Left renal pelvis (tissue), 4 donors: ENCODE data around the gene MTMR10. TPM values are rescaled to one million over a fixed set of nuclear protein-coding genes. Genes with fewer than 3 reads are reported as not detected.

ENCODE experiments used
- DNase-seq, 4 donors: peaks; one replicate each; pipeline ENCODE4 v3.0.0-alpha.2; 2013; ENCODE audit warnings: low read depth in 4 of 4, low spot score in 3 of 4
- polyA plus RNA-seq, 4 donors: library from polyadenylated mRNA; unstranded; fragments of 120-200 nt; gene quantifications; one replicate each; pipeline ENCODE4 v1.2.1, GENCODE V29; 2013; ENCODE audit not compliant: insufficient read length in 4 of 4

Gene MTMR10, protein sequence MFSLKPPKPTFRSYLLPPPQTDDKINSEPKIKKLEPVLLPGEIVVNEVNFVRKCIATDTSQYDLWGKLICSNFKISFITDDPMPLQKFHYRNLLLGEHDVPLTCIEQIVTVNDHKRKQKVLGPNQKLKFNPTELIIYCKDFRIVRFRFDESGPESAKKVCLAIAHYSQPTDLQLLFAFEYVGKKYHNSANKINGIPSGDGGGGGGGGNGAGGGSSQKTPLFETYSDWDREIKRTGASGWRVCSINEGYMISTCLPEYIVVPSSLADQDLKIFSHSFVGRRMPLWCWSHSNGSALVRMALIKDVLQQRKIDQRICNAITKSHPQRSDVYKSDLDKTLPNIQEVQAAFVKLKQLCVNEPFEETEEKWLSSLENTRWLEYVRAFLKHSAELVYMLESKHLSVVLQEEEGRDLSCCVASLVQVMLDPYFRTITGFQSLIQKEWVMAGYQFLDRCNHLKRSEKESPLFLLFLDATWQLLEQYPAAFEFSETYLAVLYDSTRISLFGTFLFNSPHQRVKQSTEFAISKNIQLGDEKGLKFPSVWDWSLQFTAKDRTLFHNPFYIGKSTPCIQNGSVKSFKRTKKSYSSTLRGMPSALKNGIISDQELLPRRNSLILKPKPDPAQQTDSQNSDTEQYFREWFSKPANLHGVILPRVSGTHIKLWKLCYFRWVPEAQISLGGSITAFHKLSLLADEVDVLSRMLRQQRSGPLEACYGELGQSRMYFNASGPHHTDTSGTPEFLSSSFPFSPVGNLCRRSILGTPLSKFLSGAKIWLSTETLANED
- polyA plus RNA-seq: 10 to 100 TPM; 28.9 to 71.6 (median 58.7) TPM

DNA sequence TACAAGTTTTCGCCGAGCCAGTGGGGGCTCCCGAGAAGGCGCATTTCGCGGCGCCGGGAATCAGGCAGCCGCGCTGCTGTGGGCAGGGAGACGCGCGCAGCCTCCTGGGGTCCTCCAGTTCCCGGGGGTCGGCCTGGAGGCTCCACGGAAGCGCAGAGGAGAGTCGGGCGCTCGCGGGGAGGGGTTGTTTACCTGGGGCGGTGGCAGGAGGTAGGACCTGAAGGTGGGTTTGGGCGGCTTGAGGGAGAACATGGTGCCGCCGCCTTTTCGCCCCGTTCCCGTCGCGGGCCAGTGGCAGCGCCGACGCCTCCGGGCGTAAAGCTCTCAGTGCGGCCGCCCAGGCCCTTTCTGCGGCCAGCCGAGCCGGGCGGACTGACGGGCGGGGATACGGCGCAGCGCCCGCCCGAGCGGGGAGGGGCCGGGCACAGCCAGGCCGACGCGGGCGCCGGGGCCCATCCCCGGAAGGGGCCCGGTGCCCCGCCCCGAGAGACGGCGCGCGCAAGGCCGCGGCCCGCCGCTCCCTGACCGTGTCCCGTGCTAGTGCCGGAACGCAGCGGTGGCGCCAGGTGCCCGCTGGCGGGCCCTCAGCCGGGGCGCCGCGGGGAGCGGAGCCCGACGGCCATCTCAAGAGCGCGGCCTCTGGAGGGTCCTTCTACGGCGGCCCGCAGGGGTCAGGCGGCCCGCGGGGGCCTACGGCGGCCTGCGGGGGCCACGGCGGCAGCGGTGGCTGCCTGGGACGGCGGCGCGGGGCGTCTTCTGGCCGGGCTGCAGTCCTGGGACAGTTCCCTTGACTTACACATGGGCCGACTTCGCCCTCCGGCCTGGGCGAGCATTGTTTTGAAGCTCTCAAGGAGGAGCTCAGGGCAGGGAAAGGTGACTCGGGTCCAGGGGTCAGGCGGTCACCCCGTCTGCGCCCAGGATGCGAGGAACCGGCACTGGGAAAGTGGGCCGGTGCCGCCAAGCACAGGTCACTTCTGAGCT is at the start of gene MTMR10:
Gene MTMR10, minus strand, starts transcription at position 374 of the 981 bp plus-strand sequence. Its CDS starts 122 bp downstream, at position 252.
- DNase-seq: peak in 2 of 4 donors; percentile 58 to 60

DNA sequence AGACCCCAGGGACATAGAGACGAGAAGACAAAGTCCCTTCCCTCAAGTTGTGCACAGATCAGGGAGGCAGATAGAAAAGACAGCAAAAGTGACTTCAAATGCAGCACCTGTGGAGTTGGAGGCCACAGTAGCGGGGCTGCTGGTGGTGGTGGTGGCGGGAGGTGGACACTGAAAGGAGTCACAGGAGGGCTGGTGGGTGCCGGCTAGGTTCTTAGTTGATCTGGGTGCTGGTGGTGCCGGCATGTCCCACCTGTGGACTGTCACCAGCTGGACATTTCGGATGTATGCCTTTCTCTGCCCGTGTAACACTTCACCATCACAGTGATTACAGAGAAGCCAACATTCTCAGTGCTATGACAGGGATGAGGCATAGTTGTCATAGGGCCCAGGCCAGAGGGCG is 49.2 kb upstream of the MTMR10 start:
- no peak for DNase-seq

DNA sequence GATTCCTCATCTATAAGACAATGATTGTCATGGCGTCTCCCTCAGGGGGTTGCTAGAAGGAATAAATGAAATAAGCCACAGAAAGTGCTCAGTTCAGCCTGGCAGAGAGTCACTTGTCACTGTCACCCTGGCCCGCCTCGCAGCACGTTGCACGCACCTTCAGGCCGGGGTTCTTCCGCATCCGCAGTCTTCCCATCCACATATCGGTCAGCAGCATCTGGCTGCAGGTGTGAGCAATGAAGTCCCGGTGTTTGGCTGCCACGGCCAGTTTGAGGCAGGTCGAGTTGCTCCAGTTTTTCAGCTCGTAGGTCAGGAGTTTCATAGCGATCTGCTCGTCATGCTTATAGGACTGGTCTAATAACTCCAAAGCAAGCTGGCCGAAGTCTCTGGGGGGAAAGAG is 48.5 kb upstream of the MTMR10 start:
- DNase-seq: no peak

DNA sequence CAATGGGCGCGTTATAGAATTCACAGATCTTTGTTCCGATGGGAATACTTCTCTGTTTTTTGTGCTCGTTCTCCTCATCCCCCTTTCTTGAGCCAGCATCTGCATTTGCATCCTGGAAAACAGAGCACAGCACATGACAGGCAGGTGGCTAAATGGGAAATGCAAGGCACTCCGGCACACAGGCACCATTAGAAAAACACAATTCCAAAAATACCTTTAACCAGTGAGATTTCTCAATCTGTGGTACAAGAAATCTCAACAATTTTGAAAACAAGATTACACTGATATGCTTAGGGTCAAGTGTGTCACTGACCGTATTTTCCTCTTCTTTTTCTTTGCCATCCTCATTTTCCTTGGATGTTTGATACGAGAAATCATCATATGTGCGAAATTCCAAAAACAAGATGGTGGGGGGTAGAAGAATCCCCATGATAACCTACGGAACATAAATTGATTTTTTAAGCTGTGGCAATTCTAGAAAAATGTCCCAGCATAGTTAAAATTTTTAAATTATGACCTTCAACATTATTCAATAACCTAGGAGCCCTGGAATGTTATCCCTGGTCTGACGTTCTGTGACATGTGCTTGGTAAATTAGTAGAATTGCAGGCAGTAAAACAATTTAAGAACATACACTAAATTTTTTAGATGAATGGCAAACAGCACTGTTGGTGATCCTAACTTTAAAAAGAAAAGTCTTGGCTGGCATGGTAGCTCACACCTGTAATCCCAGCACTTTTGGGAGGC is 46.5 kb upstream of the MTMR10 start:
- no peak for DNase-seq

DNA sequence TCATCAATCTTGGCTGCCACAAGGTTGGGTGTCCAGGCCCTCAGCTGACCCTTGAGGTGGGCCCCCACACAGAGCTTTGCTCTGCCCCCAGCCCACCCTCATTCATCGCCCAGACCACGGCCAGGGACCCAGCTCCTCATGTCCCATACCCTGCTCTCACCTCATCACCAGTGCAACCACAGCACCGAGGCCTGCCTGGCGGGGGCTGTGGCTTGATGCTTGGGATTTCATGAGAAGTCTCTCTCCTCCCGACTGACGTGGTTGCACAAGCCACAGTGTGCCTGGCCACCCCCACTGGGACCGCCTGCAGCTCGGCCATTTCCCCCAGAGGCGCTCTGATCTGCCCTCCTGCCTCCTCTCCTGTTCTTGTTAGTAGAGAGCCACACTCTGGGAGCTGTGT is 45.4 kb upstream of the MTMR10 start:
- no peak for DNase-seq

DNA sequence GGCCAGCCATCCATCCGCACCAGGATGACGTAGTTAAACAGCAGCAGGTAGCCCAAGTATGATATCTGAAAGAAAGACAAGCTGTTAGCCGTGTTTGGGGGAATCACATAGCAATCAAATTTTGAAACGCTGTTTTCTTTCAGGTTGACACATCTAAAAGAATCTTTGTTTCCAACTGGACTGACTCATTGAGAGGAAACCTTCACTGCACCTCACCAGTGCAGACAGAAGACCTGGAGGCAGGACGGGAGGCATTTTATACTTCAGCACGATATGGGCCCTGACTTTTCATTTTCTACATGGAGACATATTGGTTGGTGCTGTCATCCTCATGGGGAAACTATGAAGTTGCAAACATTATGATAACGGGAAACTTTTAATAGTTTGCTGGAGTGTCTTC is 44.2 kb upstream of the MTMR10 start:
- no peak for DNase-seq

DNA sequence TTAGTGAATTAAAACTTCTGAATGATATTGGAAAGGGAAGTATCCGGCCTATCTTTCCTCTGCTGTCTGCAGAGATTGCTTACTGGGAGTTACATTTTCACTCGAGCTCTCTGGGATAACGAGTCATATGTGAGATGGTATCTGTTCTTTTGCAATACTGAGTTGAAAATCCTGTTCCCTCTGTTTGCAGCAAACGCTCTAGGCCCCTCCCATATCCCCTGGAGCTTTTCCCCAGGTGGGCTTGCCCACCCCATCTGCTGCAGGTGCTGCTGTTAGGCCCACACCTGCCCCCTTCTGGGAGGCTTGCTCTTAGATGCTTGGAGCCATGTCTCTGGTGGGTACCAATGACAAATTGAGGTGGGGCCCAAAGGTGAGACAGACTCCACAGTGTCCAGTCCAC is 42.7 kb upstream of the MTMR10 start:
- peak in 1 of 4 donors; percentile 22 for DNase-seq

DNA sequence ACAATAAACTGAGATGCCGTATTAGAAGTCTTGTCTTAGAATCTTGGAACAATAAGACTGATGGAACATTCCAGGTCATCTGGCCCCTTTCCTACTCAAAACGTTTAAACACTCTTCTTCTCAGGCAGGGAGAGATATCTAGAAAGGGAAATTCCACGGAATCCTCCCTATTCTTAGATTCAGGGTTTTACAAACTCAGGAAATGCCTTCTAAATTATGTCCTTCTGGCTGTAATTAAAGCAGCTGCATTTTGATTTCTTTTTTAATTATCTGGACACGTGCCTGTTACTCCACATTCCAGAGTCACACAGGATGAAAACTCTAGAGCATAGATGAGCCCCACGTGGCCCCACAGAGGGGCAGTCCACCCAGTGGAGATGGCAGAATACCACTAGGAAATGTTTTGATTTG is 41.5 kb upstream of the MTMR10 start:
- DNase-seq: peak in 1 of 4 donors; percentile 26

DNA sequence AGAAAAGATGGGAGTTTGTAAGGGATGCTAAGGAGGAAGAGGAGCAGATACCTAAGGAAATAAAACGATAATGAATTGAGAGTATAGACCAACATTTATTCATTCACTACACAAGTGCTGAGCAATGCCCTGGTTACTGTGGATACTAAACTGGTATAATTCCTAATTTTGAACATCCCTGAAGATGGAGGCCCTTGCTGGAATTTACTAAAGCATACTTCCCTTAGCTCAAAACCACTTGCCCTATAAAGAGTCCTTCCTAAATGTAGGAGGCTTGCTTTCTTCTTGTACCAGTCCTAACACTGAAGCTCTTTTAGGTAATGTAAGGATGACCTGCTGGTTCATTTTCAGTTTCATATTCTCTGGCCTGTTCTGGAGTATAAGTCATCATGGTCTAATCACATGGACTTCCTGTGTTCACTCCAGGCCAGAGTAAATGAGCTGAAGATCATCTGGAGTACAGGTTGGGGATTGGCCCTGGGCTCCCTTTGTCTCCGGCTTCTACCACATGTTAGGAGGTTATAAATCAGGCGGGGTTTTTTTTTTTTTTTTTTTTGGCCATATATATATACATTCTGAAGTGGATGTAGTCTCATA is 40.1 kb upstream of the MTMR10 start:
- DNase-seq: no peak

DNA sequence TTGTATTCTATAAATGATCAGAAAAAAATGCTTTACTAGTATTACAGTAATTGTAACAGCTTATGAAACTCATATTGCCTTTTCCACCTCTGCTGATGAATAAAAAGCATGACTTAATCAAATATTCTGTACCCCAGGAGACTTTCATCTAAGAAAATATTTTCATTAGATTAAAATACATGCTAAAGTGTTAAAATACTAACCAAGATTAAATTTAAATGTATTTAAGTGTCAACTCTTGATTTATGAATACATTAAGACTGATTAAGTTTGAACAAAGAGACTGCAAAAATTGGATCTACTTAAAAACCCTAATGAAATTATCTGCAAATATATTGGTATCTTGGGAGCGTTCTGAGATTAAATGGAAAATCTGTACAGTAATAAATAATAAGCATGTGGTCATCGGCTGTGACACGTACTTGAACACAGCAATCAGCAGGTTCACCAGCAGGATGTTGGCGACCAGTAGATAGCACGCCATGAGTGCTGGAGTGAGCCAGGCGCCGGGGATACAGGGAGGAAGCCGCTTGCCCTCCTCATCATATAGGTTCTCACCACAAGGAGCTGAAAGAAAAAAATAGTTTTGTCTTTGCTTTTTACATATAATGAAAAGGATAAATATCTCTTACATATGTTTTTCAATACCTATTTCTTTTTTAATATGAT is 36.6 kb upstream of the MTMR10 start:
- DNase-seq: no peak

DNA sequence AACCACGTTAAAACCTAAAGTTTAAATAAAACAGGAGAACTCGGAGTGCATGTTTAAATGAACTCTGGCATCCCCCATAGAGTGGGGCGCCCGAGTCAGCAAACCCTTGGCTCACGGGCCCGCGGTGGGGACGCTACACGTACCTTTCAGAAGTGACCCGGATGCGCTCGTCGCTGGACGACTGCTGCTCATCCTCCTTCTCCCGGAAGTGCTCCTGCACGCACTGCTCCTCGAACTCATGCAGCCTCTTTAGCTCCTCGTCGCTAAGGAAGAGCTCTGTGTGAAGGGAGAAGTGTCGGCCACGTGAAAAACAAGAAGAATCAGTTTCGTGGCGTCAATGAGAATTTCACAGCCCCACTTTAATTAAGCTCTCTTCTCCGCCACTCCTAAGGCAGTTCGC is 34.6 kb upstream of the MTMR10 start:
- no peak for DNase-seq

DNA sequence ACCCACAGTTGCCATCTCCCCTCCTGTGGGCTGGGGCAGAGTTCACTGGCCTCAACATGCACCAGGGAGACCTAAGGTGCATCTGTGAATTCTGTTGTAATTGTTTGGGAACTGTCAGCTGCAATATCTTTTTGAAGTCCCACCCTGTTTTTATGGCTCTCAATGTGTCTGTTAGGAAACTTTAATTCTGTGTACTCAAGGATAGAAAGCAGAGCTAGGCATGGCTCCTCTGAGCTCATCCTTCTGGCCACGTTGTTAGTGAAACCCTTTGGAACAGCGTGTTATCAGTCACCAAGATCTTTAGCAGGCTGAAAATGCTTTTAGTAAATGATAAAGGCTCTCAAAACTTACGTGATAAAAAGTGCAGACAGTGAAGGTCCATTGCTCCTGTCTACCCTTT is 33.6 kb upstream of the MTMR10 start:
- DNase-seq: no peak

DNA sequence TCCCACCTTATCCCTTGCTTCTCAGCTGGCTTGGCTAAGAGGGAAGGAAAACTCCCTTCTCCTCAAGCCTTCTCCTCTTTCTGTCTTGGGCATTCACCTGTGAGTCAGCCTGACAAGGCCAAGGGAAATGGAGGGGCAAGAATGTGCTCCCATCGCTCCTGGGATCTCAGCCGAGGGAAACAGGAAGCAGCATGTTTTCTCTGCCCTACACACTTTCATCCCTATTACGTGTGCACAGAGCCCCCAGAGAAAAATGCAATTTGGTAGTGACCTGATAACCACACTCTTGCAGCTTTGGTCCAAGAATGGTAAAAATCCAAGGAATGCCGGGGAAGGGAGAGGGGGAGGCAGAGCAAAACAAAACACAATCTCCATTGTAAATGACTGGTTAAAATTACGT is 32.9 kb upstream of the MTMR10 start:
- DNase-seq: peak in 2 of 4 donors; percentile 45 to 59

DNA sequence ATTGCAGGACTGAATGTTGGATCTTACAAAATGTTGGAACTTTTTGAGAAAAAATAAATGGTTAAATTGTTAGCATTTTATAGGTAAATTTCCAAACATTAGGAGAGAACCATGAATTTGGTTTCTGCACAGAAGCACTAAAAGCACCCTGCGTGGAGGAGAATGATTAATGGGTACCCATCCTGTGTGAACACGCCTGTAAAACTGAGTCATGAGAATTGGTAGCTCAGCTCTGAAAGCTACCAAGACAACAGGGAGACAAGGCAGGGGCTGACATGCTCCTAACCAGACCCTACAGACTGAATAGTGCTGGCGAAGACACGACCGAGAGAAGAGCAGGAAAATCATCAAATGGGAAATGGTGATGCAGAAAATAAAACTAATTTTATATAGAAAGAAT is 32.4 kb upstream of the MTMR10 start:
- DNase-seq: no peak

DNA sequence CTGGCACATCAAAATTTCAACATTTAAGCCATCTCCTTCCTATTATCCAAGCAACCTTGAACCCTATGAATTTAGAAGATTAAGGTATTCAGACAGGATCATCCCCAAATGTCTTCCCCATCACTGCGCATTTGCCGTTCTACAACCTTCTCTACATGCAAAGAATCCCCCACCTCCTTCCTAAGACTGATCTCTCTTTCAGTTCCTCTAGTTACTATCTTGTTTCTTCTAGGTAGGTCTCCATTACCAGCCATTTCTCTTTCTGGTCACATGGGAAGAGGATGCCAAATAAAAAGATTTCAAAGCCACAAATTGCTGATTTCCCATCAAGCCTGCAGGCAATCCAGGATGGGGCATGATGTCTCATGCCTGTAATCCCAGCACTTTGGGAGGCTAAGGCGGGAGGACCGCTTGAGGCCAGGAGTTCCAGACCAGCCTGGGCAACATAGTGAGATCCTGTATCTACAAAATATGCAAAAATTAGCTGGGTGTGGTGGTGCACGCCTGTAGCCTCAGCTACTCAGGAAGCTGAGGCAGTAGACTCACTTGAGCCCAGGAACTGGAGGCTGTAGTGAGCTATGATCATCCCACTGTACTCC is 29.7 kb upstream of the MTMR10 start:
- no peak for DNase-seq

DNA sequence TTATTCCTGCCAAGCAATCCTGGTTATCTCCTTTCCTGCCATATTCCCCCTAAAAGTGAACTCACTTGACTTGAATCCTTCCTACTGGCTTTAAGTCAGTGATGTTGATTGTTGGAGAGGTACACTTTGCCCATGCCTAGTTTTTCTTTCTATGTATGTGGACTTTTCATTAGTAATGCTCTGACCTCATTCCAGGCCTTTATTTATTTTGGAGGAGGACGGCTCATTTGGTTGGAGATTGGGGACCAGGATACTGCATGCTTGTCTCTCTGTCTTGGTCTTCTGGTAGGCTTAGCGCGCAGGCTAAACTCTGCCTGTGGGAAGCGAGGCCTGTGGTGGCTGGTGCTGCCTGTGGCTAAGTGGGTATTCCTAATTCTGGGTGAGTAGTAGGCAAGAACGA is 29.1 kb upstream of the MTMR10 start:
- no peak for DNase-seq

DNA sequence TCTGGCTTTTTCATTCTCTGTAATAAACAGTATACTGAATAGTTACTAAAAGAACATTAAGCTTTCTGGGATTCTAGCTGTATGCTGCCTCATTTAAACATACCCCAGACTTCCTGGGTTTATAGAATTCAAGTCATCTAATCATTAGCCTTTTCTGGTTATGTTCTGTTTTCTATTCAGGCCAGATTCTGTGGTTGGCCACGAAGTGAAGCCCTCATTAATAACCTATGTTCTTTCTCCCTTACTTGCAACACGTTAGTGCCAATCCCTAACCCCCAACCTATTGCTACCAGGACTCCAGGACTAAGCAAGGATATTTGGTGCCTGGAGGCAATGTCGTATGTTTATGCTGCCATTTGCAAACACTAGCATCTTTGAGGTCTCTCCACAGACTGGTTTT is 28.6 kb upstream of the MTMR10 start:
- DNase-seq: no peak

DNA sequence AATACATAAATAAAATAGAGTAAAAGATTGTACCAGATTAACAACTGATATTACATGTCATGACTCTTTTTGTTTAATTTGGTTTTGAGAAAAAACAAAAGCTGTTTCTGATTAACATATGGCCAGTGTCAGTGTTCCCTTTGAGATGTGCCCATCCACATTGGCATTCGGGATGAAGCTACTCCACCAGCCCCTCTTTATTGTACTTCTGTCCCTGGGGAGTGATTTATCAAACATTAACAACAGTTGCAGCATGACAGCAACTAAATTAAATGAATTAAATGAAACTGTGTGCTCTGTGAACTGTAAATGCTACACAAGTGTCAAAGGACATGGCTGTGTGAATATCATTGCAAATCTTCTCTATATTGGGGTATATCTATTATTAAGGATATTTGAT is 25.9 kb upstream of the MTMR10 start:
- DNase-seq: no peak

DNA sequence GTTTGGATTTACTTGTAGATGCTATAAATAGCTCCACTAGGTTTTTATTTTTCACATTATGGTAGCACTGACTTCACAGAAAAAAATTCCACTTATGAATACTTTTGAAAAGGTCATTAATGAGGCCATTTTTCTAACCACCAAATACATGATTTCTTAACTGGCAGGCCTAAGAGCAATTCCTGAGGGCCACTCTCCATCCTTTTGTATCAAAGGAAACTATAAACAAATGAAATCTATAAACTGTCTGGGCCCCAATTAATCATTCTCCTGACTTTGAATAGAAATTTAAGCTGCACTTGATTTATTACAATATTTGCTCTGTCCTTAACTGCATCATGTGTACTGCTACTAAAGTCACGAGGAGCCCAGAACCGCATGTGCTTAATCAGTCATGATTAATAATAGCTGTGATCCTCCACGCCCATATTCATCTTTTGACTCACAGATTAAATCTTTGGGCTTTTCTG is 25.1 kb upstream of the MTMR10 start:
- no peak for DNase-seq
